Measurements from ENCODE around the gene RNF213.
A peak's percentile ranks its signal among the peaks of the same experiment; 100 is the strongest.

The RNF213 gene

GRCh38 chr17:80419255-80419654, 158.6 kb downstream of the RNF213 start:
- peak; percentile 7 for DNase-seq (ENCODE audit: low spot score)
- TF ChIP-seq CTCF (IDR thresholded peaks at IDR 0.05; ENCODE audit: extremely low read depth, missing control alignments), result no peak

GRCh38 chr17:80421381-80422090, 160.9 kb downstream of the RNF213 start:
- no peak for TF ChIP-seq CTCF (IDR thresholded peaks at IDR 0.05; ENCODE audit: extremely low read depth, missing control alignments)
- peak; percentile 6 for DNase-seq (ENCODE audit: low spot score)

- no peak for TF ChIP-seq CTCF (IDR thresholded peaks at IDR 0.05; ENCODE audit: extremely low read depth, missing control alignments)
- peak; percentile 2 for DNase-seq (ENCODE audit: low spot score)
These were observed 161.6 kb downstream of the RNF213 start for GRCh38 chr17:80422276-80422675.

- TF ChIP-seq CTCF (IDR thresholded peaks at IDR 0.05; ENCODE audit: extremely low read depth, missing control alignments), result no peak
- no peak for DNase-seq (ENCODE audit: low spot score)
These were observed 162.3 kb downstream of the RNF213 start for GRCh38 chr17:80422981-80423380.

GRCh38 chr17:80423536-80424225, 163.0 kb downstream of the RNF213 start:
- no peak for TF ChIP-seq CTCF (IDR thresholded peaks at IDR 0.05; ENCODE audit: extremely low read depth, missing control alignments)
- no peak for DNase-seq (ENCODE audit: low spot score)

- DNase-seq (ENCODE audit: low spot score), result no peak
- no peak for TF ChIP-seq CTCF (IDR thresholded peaks at IDR 0.05; ENCODE audit: extremely low read depth, missing control alignments)
These were observed 163.6 kb downstream of the RNF213 start for GRCh38 chr17:80424261-80424660.

All from GM20000 (cell line).